Activated T-cell treated with anti-CD3 and anti-CD28 coated beads, Interleukin-2, amount 50 U/mL, for 48 hours (primary cell): Measurements from ENCODE around the gene MAMSTR.
A peak's percentile ranks its signal among the peaks of the same experiment; 100 is the strongest.
"Not testable (repeated sequence)": the region's sequence is repeated elsewhere in the genome, so short reads cannot be mapped to it uniquely, and the experiment has no call there.

Source experiments
- DNase-seq, 2 experiments: peaks; one replicate each; pipeline ENCODE4 v3.0.0-alpha.2; 2020

Gene MAMSTR

GRCh38 chr19:48683349-48683748 is 36.2 kb downstream of the MAMSTR start:
- peak; percentile 35 to 47 for DNase-seq

GRCh38 chr19:48681127-48681470 is 38.4 kb downstream of the MAMSTR start:
- DNase-seq: no peak

- DNase-seq: no peak
Measured at GRCh38 chr19:48680436-48681126, 38.9 kb downstream of the MAMSTR start.

GRCh38 chr19:48680006-48680405 is 39.5 kb downstream of the MAMSTR start:
- not testable (repeated sequence) for DNase-seq

GRCh38 chr19:48678201-48678600 is 41.3 kb downstream of the MAMSTR start:
- no peak for DNase-seq

GRCh38 chr19:48676887-48677286 is 42.6 kb downstream of the MAMSTR start:
- DNase-seq: no peak

- no peak for DNase-seq
Measured at GRCh38 chr19:48676487-48676886, 43.0 kb downstream of the MAMSTR start.

- peak; percentile 83 to 86 for DNase-seq
Measured at GRCh38 chr19:48674921-48675824, 44.4 kb downstream of the MAMSTR start.

GRCh38 chr19:48674216-48674809 is 45.2 kb downstream of the MAMSTR start:
- DNase-seq: no peak

- DNase-seq: no peak
Measured at GRCh38 chr19:48673436-48674100, 46.0 kb downstream of the MAMSTR start.

- DNase-seq: no peak
Measured at GRCh38 chr19:48672994-48673393, 46.5 kb downstream of the MAMSTR start, which contains the start of gene NTN5. NTN5 (minus strand) TSS chr19:48673017; CDS start chr19:48670986, 2,031 bp downstream.

- DNase-seq: no peak
Measured at GRCh38 chr19:48671446-48671995, 48.0 kb downstream of the MAMSTR start.

GRCh38 chr19:48670699-48671445 is 48.7 kb downstream of the MAMSTR start:
- DNase-seq: no peak

GRCh38 chr19:48669903-48670668 is 49.4 kb downstream of the MAMSTR start:
- DNase-seq: no peak

- no peak for DNase-seq
Measured at GRCh38 chr19:48668761-48669160, 50.8 kb downstream of the MAMSTR start.

GRCh38 chr19:48668332-48668731 is 51.2 kb downstream of the MAMSTR start:
- no peak for DNase-seq

- DNase-seq: no peak
Measured at GRCh38 chr19:48665786-48666185, 53.7 kb downstream of the MAMSTR start.

- no peak for DNase-seq
Measured at GRCh38 chr19:48664476-48664875, 55.0 kb downstream of the MAMSTR start.

GRCh38 chr19:48663667-48664066 is 55.9 kb downstream of the MAMSTR start:
- DNase-seq: no peak
